SHP77 treated with DMSO at 0.1 percent for 48 hours (cell line): ENCODE data around the gene ITLN2.
"Not testable (repeated sequence)": the region's sequence is repeated elsewhere in the genome, so short reads cannot be mapped to it uniquely, and the experiment has no call there.

Experiments
- DNase-seq: peaks from one replicate; lab custom pipeline; 2025; lab: John Stamatoyannopoulos, UW

The ITLN2 gene

GRCh38 chr1:160905617-160905989, 49.0 kb downstream of the ITLN2 start:
- DNase-seq = no peak

- DNase-seq = no peak
Measured at GRCh38 chr1:160904783-160905616, 49.6 kb downstream of the ITLN2 start.

- DNase-seq = not testable (repeated sequence)
Measured at GRCh38 chr1:160902251-160902650, 52.4 kb downstream of the ITLN2 start.

GRCh38 chr1:160901768-160902167, 52.8 kb downstream of the ITLN2 start:
- no peak for DNase-seq

- not testable (repeated sequence) for DNase-seq
Measured at GRCh38 chr1:160900683-160901082, 53.9 kb downstream of the ITLN2 start.
